ENCODE measurements around the gene CDO1.

GRCh38 chr5:115829913-115830312 lies 13.5 kb upstream of the CDO1 start:
- TF ChIP-seq CTCF (IDR thresholded peaks at IDR 0.05), result no peak
- no peak for TF ChIP-seq POLR2AphosphoS5 (IDR thresholded peaks at IDR 0.05)
- TF ChIP-seq EP300 (IDR thresholded peaks at IDR 0.05), result no peak
- no peak for TF ChIP-seq POLR2A (IDR thresholded peaks at IDR 0.05)

Data from stomach (tissue), 4 donors.